IPS-18c (cell line): ENCODE results near the gene KIAA0753.

Experiments used
- H3K4me3 ChIP-seq: 2 replicates; pipeline ENCODE4 v1.7.0; 2013; ENCODE audit warnings: low read depth, mild to moderate bottlenecking, low read length, moderate library complexity; ENCODE audit not compliant: insufficient read depth
- H3K9me3 ChIP-seq: one replicate; pipeline ENCODE4 v1.6.1; 2013; ENCODE audit warnings: mild to moderate bottlenecking, low read length, moderate library complexity; ENCODE audit not compliant: control insufficient read depth, insufficient read depth

Gene KIAA0753

DNA sequence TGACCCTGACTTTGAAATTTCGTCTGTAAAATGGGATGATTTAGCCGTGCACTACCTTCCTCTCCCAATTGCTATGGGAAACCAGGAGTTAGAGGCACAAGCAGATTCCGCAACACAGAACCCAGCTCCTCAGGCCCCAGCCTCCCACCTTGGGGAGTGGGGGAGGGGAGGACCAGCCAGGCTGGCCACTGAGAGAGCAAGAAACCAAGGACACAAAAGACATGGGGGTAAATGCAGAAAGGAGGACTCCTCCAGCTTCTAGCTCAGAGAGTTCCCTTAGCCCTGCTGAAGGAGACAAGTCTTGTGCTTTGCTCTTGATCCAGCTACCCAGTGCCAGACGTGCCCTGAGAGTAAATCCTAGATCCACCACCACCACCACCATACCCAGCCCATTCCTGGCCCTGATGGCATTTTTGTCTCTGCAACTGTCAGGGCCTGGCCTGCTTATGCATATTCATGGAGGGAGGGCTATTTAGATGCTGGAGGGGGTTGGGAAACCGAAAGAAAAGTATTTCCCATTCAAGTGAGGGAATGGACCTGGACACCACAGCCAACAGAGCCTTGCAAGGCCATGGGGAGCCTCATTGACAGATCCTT, 110.1 kb downstream of the KIAA0753 start:
- Histone ChIP-seq H3K9me3 (no peaks in the 10 kb centered on the region), H3K4me3 (no peak overlapping the region; the same call in 1 of the 2 replicates)

DNA sequence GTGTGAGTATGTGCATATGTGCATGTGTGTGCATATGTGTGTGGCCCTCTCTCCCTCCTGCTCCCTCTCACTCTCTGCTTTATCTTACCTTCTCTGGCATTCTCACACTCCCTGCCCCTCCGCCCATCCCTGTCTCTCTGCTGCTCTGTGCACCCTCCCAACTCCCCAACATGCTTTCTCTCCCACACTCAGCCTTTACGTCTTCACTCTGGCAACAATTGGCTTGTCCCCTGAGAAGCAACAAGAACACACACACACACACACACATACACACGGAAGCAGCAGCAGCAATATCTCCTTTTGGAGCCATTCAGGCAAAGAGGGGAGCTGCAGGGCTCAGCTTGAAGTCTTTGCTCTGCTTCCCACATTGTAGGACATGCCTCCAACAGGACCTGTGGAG, 112.0 kb downstream of the KIAA0753 start:
- no peaks in the 10 kb centered on the region for H3K9me3 ChIP-seq
- H3K4me3 ChIP-seq, result no peak overlapping the region
